Measurements from ENCODE around the gene WNT1.

- TF ChIP-seq EZH2 (IDR thresholded peaks at IDR 0.05) (no peak), EZH2phosphoT487 (IDR thresholded peaks at IDR 0.05) (no peak)
- TF ChIP-seq, protein P1, sequence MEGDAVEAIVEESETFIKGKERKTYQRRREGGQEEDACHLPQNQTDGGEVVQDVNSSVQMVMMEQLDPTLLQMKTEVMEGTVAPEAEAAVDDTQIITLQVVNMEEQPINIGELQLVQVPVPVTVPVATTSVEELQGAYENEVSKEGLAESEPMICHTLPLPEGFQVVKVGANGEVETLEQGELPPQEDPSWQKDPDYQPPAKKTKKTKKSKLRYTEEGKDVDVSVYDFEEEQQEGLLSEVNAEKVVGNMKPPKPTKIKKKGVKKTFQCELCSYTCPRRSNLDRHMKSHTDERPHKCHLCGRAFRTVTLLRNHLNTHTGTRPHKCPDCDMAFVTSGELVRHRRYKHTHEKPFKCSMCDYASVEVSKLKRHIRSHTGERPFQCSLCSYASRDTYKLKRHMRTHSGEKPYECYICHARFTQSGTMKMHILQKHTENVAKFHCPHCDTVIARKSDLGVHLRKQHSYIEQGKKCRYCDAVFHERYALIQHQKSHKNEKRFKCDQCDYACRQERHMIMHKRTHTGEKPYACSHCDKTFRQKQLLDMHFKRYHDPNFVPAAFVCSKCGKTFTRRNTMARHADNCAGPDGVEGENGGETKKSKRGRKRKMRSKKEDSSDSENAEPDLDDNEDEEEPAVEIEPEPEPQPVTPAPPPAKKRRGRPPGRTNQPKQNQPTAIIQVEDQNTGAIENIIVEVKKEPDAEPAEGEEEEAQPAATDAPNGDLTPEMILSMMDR (IDR thresholded peaks at IDR 0.05) = peak; percentile 87
Observed at GRCh38 chr12:48977290-48978281, 536 bp upstream of the WNT1 start.
